Measurements from ENCODE around the gene CALN1.
"Not testable (repeated sequence)": the region's sequence is repeated elsewhere in the genome, so short reads cannot be mapped to it uniquely, and the experiment has no call there.

CALN1 gene

GRCh38 chr7:71846160-71846559, 566.0 kb downstream of the CALN1 start:
- no peak for DNase-seq

DNA sequence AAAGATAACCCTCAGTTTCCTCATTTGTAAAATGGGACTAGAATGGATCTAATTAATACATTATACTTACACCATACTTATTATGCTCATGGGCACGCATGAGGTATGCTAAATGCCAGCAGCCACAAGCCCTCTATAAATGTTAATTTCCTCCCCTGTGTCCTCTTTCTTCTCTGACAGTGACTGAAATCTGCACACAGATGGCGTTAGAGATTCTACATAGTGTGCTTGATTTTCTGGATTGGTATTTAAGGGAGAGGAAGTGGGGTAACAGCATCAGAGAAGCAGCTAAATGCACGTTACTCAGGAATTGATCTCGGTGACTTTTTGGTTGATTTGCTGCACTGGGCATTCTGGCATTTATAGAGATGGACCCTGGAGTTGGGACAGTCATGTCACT, 568.5 kb downstream of the CALN1 start:
- no peak for DNase-seq

GRCh38 chr7:71842786-71843185, 569.4 kb downstream of the CALN1 start:
- no peak for DNase-seq

GRCh38 chr7:71842381-71842780, 569.8 kb downstream of the CALN1 start:
- peak; percentile 69 for DNase-seq

GRCh38 chr7:71835056-71835455, 577.1 kb downstream of the CALN1 start:
- DNase-seq, result no peak

GRCh38 chr7:71829515-71829914, 582.6 kb downstream of the CALN1 start:
- no peak for DNase-seq

DNA sequence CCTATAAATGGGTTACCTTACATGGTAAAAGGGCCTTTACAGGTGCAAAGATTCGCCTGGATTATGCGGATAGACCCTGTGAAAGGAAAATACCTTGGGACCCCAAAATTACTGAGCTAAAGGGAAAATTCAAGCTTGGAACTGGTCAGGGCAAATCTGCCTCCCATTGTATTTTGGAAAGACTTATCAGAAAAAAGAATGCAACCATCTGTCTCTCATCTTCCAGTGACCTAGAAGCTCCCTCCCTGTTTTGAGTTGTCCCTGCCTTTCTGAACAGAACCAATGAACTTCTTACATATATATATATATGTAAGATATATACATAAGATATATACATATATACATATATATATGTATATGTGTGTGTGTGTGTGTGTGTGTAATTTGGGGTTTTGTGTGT, 583.8 kb downstream of the CALN1 start:
- DNase-seq, result no peak

DNA sequence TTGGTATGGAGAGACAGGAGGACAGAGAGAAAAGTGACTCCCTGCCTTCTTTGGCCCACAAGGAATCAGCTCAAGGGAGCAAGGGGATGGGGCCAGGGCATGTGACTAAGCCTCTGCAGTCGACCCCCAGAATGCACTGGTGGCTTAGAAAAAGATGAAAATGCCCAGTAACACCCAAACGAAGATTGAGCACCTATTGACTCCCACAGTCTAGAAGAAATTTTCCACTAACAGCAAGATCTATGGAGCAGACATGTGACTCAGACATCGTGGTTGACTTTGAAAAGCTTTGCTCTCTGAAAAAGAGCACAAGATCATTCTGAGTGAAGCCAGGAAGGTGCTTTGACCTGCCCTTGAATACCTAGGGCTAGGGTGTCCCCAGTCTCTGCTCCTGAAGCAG, 586.0 kb downstream of the CALN1 start:
- no peak for DNase-seq

DNA sequence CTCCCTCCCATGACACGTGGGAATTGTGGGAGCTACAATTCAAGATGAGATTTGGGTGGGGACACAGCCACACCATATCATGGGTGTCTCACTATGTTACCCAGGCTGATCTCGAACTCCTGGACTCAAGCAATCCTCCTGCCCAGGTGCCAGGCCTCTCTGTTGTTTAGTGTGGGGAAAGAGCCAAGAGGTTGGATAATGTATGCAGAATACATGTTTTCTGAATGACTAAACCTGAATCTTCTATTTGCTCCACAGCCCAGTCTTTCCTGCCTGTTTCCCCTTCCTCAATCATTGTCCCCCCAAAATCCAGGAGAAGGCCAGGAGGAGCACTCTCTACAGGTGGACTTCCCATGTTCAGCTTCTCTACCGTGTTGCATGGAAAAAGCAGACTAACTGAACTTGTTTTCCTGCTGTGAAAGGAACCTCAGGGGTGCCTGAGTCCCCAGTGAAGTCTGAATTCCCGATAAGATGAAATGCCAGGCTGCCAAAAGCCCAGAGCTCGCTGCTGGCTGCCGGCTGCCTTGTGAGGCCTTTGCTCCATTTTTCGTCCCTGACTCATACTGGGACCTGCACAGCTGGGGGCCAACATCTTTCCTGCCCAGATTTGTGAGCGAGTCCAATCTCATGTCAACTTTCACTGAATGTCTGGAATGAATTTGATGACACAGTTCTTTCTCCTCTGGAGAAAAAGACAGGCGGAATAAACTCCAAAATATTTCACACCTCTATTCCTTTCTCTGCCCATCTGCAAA, 588.0 kb downstream of the CALN1 start:
- no peak for DNase-seq

DNA sequence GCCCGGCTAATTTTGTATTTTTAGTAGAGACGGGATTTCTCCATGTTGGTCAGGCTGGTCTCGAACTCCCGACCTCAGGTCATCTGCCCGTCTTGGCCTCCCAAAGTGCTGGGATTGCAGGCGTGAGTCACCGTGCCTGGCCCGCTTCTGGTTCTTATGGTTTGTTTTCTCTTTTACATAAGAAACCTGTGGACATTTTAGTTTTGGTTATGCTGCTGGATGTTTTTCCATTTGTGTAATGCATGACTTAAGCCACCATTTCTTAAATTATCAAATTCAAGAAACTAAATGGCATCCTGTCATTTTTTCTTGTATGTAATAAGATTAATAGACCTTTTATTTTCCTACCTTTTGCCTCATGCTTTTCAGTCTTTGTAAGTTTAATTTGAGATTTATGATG, 589.7 kb downstream of the CALN1 start:
- not testable (repeated sequence) for DNase-seq

GRCh38 chr7:71817916-71818315, 594.2 kb downstream of the CALN1 start:
- DNase-seq, result no peak

DNA sequence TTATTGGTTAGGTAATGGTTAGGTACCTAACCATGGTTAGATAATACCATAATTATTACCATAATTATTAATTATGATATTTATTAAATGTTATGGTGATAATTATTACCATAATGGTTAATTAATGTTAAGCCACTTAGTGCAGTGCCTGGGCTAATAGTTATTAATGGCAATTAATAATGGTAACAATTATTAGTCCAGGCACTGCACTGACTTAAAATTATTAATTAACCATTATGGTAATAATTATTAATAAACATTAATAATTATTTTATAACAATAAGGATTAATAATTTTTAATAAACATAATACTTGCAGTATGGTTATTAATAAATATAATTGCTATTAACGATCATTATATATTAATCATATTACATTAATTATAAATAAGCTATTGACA, 604.0 kb downstream of the CALN1 start:
- DNase-seq, result no peak

- DNase-seq, result no peak
Observed at GRCh38 chr7:71804256-71804655, 607.9 kb downstream of the CALN1 start.

GRCh38 chr7:71801976-71802375, 610.2 kb downstream of the CALN1 start:
- DNase-seq, result no peak

GRCh38 chr7:71800321-71800720, 611.8 kb downstream of the CALN1 start:
- no peak for DNase-seq

- no peak for DNase-seq
Observed at GRCh38 chr7:71795410-71795809, 616.7 kb downstream of the CALN1 start.

DNA sequence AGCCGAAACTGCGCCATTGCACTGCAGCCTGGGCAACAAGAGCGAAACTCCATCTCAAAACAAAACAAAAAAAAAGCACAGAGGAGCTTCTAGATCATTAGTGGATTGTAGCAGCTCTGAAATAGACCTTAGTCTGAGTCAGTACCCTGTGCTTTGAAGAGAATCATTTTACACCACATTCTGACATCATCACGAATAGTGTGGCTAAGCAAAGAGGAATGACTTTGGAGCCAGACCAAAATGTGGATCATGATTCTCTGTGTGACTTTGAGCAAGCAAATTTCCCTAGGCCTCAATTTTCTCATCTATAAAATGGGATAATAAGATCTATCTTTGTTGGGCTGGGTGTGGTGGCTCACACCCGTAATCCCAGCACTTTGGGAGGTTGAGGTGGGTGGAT, 618.9 kb downstream of the CALN1 start:
- DNase-seq, result no peak

DNA sequence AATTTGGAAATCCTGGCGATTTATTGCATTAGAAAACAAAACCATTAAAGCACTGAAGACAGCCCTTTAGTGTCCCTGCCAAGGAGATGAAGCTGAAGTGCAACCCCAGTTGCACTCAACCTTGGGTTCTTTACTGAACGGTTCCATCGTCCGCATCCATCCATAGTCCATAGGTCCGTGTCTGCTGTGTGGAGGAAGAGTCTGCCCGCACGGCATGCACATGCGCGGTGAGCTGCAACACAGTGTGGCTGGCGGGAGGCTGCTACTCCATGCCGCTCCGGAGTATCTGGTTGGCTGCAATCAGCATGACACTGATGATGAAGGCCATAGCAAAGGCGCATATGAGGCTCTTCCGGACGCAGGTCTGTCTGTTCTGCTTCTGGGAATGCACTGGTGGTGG, 624.6 kb downstream of the CALN1 start:
- peak; percentile 43 for DNase-seq

DNA sequence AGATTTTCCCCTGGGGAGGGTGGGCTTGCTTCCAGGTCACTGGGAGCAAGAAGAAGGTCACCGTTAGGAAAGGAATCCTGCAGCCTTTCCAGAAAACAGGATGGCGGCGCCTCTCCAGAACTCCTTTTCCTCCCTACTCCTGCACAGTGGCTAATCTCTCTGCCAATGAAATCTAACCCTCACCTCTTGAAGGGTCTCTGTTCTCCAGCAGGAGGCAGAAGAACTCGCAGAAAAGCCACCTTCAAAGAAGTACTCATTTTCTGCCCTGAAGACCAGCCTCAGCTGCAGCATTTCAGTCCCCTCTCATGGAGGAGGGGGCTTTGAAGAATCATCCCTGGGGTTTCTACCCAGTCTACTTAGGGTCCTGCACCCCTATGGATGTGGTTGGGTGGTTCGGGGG, 626.9 kb downstream of the CALN1 start:
- DNase-seq, result no peak

DNA sequence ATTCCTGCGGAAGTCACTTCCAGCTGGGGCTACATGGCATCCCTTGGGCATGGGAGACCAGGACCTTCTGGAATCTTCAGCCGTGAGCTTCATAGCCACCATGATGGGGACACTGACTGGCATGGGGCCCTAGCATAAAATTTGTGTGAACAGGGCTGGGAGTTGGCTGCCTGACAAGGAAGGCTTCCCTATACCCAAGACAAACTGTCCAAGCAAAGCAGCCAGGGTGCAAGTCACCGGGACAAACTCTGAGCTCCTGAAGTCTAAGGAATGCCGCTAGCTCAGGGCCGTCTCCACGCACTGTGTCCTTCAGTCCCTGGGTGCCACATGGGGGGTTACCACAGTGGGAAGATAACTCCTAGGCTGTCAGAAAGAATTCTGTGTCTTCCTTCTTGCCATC, 627.4 kb downstream of the CALN1 start:
- DNase-seq, result no peak

GRCh38 chr7:71784180-71784579, 628.0 kb downstream of the CALN1 start:
- DNase-seq, result no peak

DNA sequence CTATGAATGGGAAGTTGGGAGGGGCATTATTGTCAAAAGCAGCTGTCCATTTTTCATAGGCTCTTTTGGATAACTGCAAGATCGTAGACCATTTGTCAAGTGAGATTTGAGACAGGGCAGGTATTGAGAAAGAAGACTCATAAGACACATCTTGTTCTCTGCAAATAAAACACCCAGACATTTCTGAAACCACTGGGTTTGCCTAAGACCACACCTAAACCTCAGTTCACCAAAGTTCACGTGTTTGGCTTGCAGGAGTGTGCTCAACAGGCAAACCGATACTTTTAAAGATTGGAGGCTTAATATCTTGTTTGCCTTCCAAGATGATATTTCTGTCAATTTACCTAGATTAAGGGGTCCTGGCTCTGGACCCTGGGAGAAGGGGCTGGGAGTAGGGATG, 628.4 kb downstream of the CALN1 start:
- DNase-seq, result no peak

- no peak for DNase-seq
Observed at GRCh38 chr7:71782051-71782450, 630.1 kb downstream of the CALN1 start.

- DNase-seq, result no peak
Observed at GRCh38 chr7:71780282-71780681, 631.9 kb downstream of the CALN1 start.

DNA sequence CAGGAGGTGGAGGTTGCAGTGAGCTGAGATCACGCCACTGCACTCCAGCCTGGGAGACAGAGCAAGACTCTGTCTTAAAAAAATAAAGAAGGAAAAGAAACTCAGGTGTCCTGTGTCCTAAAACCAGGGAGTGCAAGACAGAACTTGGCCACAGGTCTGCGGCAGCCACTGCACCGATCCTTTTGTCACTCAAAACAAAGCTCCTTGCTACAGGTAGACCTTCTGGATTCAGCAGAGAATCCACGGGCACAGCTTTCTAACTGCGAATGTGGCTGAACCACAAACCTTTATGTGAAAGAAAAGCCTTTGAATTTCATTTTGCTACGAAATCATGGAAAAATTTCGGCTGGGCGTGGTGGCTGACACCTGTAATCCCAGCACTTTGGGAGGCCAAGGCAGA, 634.9 kb downstream of the CALN1 start:
- no peak for DNase-seq
